SK-N-SH (cell line): ENCODE results near the gene PPP1R14C.

Experiments
- CHD2 ChIP-seq: fragments of 150-350 bp; IDR thresholded peaks from 2 replicates; pipeline ENCODE4 v1.6.1; 2018; ENCODE audit warnings: low read length; ENCODE audit not compliant: partially characterized antibody
- EZH2phosphoT487 ChIP-seq: fragments of 200-600 bp; sonication (generic); IDR thresholded peaks from 2 replicates; pipeline ENCODE4 v1.6.1; 2017; ENCODE audit warnings: low read depth, mixed run types, mild to moderate bottlenecking, antibody characterized with exemption, moderate library complexity, borderline replicate concordance
- FOXJ3 ChIP-seq: sonication (generic); formaldehyde crosslinking; IDR thresholded peaks from 2 replicates; pipeline ENCODE4 v1.5.1; 2020; ENCODE audit warnings: mild to moderate bottlenecking, missing genetic modification reagents
- GABPA ChIP-seq: IDR thresholded peaks from 2 replicates; pipeline ENCODE4 v1.4.0; 2012; ENCODE audit warnings: low read depth, mild to moderate bottlenecking
- POLR2AphosphoS5 ChIP-seq: IDR thresholded peaks from 2 replicates; pipeline ENCODE4 v1.6.1; 2012; ENCODE audit warnings: low read depth, low read length
- RCOR1 ChIP-seq: fragments of 150-350 bp; IDR thresholded peaks from 2 replicates; pipeline ENCODE4 v1.6.1; 2017; ENCODE audit warnings: antibody characterized with exemption, low read length
- RFX5 ChIP-seq: IDR thresholded peaks from 2 replicates; pipeline ENCODE4 v1.6.1; 2012; ENCODE audit warnings: mild to moderate bottlenecking, improper control_type of control experiment, low read length
- SIN3A ChIP-seq: IDR thresholded peaks from 2 replicates; pipeline ENCODE4 v1.6.1; 2012; ENCODE audit warnings: low read depth, mild to moderate bottlenecking, low read length, moderate library complexity, borderline replicate concordance
- TAF1 ChIP-seq: IDR thresholded peaks from 2 replicates; pipeline ENCODE4 v1.6.1; 2012; ENCODE audit warnings: low read depth, mild to moderate bottlenecking, low read length, moderate library complexity, borderline replicate concordance
- YY1 ChIP-seq: IDR thresholded peaks from 2 replicates; pipeline ENCODE4 v1.4.0; 2012; ENCODE audit warnings: low read depth, mild to moderate bottlenecking
- TF ChIP-seq, protein P1 (sequence below): fragments of 200-600 bp; sonication (generic); IDR thresholded peaks from 2 replicates; pipeline ENCODE4 v1.6.1; 2017; ENCODE audit warnings: antibody characterized with exemption, mild to moderate bottlenecking, moderate library complexity
- TF ChIP-seq, protein P2 (sequence below): IDR thresholded peaks from 2 replicates; pipeline ENCODE4 v1.4.0; 2012; ENCODE audit warnings: low read depth

GRCh38 chr6:150177952-150178520 lies 35.2 kb downstream of the PPP1R14C start:
- TF ChIP-seq CHD2: no peak
- TF ChIP-seq, protein P1, sequence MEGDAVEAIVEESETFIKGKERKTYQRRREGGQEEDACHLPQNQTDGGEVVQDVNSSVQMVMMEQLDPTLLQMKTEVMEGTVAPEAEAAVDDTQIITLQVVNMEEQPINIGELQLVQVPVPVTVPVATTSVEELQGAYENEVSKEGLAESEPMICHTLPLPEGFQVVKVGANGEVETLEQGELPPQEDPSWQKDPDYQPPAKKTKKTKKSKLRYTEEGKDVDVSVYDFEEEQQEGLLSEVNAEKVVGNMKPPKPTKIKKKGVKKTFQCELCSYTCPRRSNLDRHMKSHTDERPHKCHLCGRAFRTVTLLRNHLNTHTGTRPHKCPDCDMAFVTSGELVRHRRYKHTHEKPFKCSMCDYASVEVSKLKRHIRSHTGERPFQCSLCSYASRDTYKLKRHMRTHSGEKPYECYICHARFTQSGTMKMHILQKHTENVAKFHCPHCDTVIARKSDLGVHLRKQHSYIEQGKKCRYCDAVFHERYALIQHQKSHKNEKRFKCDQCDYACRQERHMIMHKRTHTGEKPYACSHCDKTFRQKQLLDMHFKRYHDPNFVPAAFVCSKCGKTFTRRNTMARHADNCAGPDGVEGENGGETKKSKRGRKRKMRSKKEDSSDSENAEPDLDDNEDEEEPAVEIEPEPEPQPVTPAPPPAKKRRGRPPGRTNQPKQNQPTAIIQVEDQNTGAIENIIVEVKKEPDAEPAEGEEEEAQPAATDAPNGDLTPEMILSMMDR: no peak
- TF ChIP-seq FOXJ3 (CRISPR knock-in tag): no peak
- TF ChIP-seq EZH2phosphoT487: no peak
- TF ChIP-seq SIN3A: no peak
- TF ChIP-seq RCOR1: no peak
- TF ChIP-seq YY1: no peak
- no peak for TF ChIP-seq POLR2AphosphoS5
- TF ChIP-seq, protein P2, sequence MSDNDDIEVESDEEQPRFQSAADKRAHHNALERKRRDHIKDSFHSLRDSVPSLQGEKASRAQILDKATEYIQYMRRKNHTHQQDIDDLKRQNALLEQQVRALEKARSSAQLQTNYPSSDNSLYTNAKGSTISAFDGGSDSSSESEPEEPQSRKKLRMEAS: no peak
- no peak for TF ChIP-seq GABPA
- no peak for TF ChIP-seq TAF1
- TF ChIP-seq RFX5: no peak
